Epidermal melanocyte (primary cell): ENCODE results near the gene HSD17B13.
"Not testable (repeated sequence)": the region's sequence is repeated elsewhere in the genome, so short reads cannot be mapped to it uniquely, and the experiment has no call there.

Source experiments
- DNase-seq: peaks from one replicate; pipeline ENCODE4 v3.0.0; 2011; ENCODE audit warnings: low spot score; ENCODE audit not compliant: insufficient read length

HSD17B13 gene

DNA sequence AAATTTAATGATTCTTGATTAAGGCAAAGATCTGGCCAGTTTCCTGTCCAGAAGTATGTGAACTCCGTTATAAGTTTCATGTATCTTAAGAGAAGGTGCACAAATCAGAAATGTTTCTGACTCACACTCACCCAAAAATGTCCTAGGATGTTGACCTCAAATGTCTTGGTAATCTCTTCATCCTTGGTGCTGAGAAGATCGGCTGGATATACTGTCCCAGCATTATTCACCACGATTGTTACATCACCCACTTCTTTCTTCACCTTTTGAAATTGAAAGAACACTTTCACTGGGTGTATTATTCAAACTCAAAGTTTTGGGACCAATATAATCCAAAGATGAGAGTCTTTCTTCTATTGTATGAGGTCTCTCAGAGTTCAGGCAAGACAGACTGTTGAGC lies 5.7 kb downstream of the HSD17B13 start:
- no peak for DNase-seq

- not testable (repeated sequence) for DNase-seq
Measured at GRCh38 chr4:87315000-87315399, 7.7 kb downstream of the HSD17B13 start.

DNA sequence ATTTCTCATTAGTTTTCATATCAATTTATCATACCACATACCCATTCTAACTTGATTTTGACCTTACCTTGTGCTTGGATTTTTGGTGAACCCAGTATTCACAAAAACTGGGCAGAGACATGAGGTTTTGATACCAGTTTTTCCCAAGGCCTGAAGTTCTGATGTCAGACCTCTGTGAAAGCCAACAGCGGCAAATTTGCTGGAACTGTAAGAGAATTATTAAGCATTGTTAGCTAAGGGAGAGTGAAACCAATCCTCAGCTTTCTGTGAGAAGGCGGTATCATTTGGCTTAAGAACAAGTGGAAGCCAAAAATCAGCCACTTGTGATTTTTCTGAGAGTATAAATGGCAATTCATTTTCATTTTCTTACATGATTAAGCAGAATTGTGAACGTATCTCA lies 8.9 kb downstream of the HSD17B13 start:
- DNase-seq, result no peak

GRCh38 chr4:87311684-87312083 lies 11.0 kb downstream of the HSD17B13 start:
- DNase-seq, result no peak

DNA sequence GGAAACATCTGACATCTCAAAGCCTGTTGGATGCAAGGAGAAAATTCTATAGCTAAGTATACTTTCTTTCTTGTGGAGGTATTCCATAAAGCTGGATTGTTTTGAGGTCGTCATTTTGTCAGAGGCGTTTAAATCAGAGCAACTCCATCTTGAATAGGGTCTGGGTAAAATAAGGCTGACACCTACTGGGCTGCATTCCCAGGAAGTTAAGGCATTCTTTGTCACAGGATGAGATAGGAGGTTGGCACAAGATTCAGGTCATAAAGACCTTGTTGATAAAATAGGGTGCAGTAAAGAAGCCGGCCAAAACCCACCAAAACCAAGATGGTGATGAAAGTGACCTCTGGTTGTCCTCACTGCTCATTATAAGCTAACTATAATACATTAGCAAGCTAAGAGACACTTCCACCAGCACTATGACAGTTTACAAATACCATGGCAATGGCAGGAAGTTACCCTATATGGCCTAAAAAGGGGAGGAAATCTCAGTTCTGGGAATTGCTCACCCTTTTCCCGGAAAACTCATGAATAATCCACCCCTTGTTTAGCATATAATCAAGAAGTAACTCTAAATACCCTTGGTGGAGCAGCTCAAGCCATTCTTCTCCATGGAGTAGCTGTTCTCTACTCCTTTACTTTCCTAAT lies 11.9 kb downstream of the HSD17B13 start:
- no peak for DNase-seq

- no peak for DNase-seq
Measured at GRCh38 chr4:87309625-87310024, 13.1 kb downstream of the HSD17B13 start.

DNA sequence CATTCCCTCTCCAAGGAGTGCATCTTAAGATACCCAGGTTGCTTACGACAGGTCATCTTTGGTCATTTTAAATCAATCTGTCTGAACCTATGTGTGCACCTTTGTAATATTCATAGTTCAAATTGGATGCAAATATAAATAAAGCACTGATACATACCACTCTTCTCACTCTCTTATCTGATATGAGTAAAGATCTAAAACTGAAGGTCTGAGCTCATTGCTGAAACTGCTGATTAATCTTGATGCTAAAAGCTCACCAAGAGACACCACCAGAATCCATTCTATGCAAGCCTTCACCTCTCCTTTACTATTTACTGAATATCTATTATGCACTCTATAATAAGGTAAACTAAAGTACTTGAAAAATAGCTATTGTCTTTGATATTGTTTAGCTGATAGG lies 16.6 kb downstream of the HSD17B13 start:
- DNase-seq, result no peak

GRCh38 chr4:87305562-87305961 lies 17.1 kb downstream of the HSD17B13 start:
- no peak for DNase-seq

DNA sequence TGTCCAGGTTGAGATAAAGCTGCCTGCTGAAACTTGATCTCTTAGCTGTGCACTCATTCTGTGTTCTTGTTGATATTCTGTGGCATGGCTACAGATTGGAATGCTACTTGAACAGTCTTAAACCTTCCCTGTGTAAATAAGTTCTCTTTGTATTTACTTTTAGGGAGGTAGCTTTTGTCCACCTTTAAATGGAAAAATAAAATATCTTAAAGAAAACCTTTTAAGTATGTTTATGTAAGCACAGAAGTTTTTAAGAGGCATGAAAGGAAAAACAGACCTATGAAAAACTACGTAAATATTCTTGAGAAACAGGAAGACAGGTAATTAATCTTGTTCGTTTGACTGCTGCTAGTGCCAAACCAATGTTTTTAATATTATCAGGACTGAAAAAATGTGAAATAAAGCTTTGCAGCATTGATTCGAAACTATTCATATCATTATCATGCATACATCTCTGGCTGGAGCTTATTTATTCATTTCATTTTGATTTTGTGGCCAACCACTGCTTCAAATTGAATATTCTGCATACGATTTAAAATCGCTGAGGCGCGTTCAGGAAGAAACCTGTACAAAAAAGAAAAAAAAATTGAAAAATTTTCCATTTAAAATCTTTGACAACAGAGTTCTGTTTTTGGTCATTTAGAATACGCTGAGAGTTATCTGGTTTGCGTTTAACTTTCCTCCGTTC lies 17.8 kb downstream of the HSD17B13 start:
- DNase-seq, result no peak

GRCh38 chr4:87299898-87300297 lies 22.8 kb downstream of the HSD17B13 start:
- DNase-seq, result no peak

- no peak for DNase-seq
Measured at GRCh38 chr4:87298362-87298761, 24.3 kb downstream of the HSD17B13 start.

- DNase-seq, result not testable (repeated sequence)
Measured at GRCh38 chr4:87294911-87295310, 27.8 kb downstream of the HSD17B13 start.

DNA sequence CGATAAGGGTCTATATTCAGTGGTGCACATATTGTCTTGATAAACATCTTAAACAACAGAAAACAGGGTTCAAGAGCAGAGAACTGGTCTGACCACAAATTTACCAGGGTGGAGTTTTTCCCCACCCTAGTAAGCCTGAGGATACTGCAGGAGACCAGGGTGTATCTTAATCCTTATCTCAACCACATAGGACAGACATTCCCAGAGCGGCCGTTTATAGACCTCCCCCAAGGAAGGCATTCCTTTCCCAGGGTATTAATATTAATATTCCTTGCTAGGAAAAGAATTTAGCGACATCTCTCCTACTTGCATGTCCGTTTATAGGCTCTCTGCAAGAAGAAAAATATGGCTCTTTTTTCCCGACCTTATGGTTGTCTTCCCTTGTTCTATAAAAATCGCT lies 28.8 kb downstream of the HSD17B13 start:
- not testable (repeated sequence) for DNase-seq

GRCh38 chr4:87286970-87287369 lies 35.7 kb downstream of the HSD17B13 start:
- no peak for DNase-seq

GRCh38 chr4:87284268-87284667 lies 38.4 kb downstream of the HSD17B13 start:
- DNase-seq, result not testable (repeated sequence)

- DNase-seq, result no peak
Measured at GRCh38 chr4:87283151-87283550, 39.5 kb downstream of the HSD17B13 start.

- no peak for DNase-seq
Measured at GRCh38 chr4:87281603-87282002, 41.1 kb downstream of the HSD17B13 start.

DNA sequence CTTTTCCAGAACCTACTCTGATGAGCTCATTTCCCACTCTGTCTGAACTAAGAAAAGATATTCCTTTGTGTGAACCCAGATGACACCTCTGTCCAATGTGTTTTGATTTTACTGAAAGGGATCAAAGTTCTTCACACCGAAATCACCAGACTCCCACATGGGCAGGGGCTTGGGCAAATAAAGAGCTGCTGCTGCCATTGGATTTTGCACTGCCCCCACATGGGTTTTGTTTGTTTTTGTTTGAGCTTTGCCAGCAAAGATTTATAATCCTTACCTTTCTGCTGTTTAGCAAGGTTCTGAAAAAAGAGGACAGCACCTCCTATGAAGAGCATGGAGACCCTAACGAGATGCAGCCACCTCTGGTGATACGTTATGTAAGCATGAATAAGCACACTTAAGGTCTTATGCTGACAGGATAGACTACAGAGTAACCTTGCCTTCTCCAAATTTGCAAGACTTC lies 44.3 kb downstream of the HSD17B13 start:
- no peak for DNase-seq

- no peak for DNase-seq
Measured at GRCh38 chr4:87275311-87275710, 47.4 kb downstream of the HSD17B13 start.

DNA sequence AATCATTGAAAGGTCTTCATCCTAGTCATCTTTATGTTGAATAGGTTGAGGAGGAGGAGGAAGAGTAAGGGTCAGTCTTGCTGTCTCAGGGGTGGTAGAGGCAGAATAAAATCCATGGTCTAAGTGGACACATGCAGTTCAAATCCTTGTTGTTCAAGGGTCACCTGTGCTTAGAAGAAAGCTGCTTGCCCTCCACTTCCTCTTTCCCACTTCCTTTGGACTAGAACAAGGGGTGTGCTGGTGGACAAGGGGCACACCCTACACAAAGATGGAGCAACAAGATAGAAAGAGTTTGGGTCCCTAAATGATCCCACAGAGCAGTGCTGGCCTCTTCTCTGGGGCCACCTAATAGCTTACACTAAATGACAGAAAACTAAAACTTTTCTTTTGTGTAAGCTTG lies 47.9 kb downstream of the HSD17B13 start:
- no peak for DNase-seq

DNA sequence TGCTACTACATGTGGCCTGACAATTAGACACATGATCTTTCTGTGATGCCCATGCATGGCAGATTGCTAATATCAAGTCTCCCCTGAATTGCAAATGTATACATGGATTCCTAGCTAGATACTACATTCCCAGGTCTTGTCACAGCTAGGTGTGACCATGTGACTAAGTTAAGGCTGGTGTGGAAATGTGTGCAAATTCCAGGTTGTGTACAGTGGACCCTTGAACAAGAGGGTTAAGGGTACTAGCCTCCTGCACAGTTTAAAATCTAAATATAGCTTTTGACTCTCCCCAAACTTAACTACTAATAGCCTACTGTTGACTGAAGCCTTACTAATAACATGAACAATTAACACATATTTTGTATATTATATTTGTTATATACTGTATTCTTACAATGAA lies 48.4 kb downstream of the HSD17B13 start:
- no peak for DNase-seq

GRCh38 chr4:87270825-87271224 lies 51.9 kb downstream of the HSD17B13 start:
- DNase-seq, result no peak

DNA sequence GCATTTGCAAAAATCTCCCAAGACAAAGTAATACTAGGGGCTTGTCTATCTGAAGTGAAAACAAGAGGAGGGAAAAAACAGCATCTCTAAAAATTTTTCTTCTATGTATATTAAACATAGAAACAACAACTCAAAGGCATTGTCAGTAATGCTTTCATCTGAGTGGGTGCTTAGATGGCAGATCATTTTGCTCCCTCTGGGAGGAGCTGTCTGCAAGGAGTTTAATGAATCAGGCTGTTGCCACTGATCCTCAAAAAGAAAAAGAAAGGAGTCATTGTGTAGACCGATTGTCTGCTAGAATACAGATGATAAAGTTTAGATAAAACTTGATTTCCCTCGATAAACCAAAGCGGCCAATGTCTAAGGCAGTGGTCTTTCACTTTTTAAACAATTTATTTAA lies 52.5 kb downstream of the HSD17B13 start:
- DNase-seq, result peak; percentile 64
